ENCODE results near the gene MIPEP.

DNA sequence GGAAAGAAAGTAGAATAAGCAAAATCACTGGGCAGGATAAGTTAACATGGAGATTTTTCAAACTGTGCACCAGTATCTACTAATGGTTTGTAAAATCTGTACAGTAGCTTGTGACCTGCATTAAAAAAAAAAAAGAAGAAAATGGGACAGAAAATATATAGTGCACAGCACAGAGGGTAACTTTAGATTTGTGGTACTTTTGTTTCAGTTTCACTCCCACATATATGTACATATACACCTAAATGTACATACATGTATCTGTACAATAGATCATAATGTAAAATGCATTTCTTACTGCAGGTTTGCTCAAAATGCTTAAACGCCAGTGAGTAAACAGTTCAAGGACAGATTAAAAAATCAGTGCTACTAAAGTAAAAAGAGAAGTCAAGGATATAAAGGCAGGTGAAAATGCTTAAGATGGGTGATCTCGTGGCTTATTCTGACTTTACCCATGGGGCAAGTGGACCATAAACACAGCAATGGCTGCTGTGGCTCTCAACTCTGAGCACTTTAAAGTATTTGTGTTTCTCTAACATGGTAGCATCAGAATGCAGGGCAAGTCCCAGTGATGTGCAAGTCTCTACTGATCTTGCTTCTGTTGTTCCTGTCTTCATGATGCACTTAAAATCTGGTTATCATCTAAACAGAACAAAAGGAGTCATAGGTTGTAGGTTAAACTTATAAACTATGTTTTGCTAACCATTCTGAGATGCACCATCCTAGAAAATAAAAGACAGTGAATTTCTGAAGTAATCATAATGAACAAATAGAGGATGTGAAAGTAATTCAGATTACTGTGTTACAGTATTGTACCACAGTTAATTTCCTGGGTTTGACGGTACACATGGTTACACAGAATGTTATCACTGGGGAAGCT is 112.3 kb downstream of the MIPEP start:
- TF ChIP-seq, protein P1, sequence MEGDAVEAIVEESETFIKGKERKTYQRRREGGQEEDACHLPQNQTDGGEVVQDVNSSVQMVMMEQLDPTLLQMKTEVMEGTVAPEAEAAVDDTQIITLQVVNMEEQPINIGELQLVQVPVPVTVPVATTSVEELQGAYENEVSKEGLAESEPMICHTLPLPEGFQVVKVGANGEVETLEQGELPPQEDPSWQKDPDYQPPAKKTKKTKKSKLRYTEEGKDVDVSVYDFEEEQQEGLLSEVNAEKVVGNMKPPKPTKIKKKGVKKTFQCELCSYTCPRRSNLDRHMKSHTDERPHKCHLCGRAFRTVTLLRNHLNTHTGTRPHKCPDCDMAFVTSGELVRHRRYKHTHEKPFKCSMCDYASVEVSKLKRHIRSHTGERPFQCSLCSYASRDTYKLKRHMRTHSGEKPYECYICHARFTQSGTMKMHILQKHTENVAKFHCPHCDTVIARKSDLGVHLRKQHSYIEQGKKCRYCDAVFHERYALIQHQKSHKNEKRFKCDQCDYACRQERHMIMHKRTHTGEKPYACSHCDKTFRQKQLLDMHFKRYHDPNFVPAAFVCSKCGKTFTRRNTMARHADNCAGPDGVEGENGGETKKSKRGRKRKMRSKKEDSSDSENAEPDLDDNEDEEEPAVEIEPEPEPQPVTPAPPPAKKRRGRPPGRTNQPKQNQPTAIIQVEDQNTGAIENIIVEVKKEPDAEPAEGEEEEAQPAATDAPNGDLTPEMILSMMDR (IDR thresholded peaks at IDR 0.05; ENCODE audit: poor library complexity): no peak
- TF ChIP-seq EZH2 (IDR thresholded peaks at IDR 0.05; ENCODE audit: borderline replicate concordance) (no peak), EZH2phosphoT487 (IDR thresholded peaks at IDR 0.05; ENCODE audit: low read depth, severe bottlenecking, unreplicated experiment) (no peak)

Data from hepatocyte (in vitro differentiated cells).